Erythroblast (primary cell): ENCODE data around the gene GDF7.

ENCODE experiments used
- GATA1 ChIP-seq: IDR thresholded peaks from 2 replicates; pipeline ENCODE4 v1.6.1; 2011; ENCODE audit warnings: low read depth, mild to moderate bottlenecking, control low read depth, low read length, moderate library complexity
- POLR2A ChIP-seq: IDR thresholded peaks from 2 replicates; pipeline ENCODE4 v1.6.1; 2011; ENCODE audit warnings: mild to moderate bottlenecking, low read length

- no peak for TF ChIP-seq POLR2A
- no peak for TF ChIP-seq GATA1
These were observed 4.8 kb downstream of the GDF7 start for GRCh38 chr2:20671736-20672080.
